ENCODE results near the gene NUDT15.
"Not testable (repeated sequence)": the region's sequence is repeated elsewhere in the genome, so short reads cannot be mapped to it uniquely, and the experiment has no call there.

The NUDT15 gene
- 16.1 to 27.5 (median 17.0) reads per million in 4 donors for total RNA-seq

DNA sequence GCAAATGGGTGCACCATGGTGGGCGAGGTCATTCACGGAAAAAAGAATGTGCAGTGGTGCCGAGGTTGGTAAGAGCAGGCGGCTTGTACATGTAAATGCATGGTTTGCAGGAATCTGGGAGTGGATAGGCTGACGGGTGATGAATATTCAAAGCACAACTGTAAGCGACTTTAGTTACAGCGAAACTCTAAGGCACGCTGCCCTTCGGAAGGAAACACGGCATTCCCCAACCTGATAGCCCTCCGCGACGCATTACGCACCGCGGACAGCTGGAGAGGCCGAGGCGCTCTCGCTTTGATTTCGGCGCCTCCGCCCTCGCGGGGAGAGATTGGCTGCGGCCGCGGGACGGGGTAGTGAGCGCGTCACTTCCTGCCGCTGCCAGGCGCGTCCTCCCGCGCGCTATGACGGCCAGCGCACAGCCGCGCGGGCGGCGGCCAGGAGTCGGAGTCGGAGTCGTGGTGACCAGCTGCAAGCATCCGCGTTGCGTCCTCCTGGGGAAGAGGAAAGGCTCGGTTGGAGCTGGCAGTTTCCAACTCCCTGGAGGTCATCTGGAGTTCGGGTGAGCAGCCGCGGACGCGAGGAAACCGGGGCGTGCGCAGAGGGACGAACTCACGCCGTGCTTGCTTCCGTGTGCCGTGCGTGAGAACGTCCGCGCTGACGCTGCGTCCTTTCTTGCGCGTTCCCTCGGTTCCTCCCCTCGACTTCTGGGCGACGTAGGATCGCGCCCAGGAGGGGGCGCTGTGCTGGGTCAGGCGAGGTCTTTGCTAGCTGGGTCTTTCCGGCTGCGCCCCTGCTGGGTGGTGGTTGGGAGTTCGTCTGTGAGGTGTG lies at the start of gene NUDT15:
NUDT15 (plus strand) TSS at position 381 of the 828 bp plus-strand sequence; CDS start at position 402, 21 bp downstream.
- DNase-seq: peak; percentile 91 to 98 (median 94)

DNA sequence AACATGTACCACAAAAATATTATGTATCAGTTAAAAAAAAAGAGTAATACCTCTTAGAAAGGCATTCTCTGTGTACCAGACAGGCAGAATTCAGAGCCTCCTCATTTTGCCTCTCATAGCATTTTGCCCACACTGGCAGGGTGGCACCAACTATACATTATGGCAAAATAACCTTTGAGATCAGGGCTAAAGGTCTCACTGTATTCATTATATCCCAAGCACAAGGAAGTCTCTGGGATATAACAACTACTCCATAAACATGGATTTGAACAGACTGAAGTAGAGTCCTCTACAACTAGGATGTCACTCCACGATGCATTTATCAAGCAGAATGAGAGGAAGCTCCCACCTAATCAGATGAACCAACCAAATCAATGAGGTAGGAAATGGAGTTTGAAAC lies 47.1 kb upstream of the NUDT15 start:
- DNase-seq: no peak

DNA sequence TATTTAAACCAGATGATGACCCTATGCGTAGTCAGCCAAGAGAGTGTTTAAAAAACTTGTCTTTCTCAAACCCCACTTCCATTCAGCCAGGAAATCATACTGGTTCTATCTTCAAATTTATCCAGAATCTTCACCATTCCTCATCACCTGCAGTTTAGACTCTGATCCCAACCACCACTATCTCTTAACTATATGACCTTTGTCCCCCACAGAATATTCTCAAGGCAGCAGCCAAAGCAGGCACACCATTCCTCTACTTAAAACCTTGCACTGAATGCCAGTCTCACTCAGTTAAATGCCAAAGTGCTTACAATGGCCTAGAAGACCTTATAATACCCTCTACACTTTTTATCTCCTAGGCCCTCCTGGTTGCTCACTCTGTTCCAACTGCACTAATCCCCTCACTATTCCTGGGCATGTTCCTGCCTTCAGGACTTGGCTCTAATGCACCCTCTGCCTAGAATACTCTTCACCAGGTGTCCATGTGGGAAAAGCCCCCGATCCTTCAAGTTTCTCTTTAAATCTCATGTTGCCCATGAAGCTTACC lies 46.5 kb upstream of the NUDT15 start:
- no peak for DNase-seq

DNA sequence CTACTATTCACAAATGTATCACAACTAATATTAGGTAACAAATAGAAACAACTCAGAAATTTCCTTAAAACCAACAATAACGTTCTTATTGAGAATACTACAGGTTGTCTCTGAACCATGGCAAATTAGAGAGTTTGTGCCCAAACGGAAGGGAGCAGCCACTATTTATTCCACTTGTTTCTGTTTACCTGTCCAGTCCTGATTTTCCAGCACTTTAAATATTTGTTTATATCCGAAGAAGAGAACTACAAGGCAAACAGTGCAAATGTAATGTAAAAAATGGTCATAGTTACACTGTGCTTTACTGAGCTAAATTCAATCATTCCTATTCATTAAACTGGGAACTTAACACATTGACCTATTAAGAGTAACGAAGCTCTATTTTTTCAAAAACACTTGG lies 45.7 kb upstream of the NUDT15 start:
- DNase-seq: no peak

DNA sequence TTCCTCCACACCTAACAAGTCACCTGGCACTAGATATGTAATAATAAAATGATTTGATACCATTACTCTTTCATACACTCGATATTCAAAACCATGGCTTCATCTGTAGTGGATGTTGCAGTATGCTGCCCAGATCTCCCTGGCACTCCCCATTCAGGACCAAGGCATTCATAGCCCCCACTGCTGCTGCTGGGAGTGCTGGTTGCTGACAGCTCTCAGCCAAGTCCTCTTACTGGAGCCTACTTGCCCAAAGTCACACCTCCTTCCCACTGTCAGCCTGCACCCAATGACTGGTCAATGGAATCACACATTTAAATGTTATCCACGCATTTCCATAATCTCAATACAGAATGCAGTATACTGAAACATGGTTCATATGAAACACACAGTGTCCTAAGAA lies 40.1 kb upstream of the NUDT15 start:
- no peak for DNase-seq

DNA sequence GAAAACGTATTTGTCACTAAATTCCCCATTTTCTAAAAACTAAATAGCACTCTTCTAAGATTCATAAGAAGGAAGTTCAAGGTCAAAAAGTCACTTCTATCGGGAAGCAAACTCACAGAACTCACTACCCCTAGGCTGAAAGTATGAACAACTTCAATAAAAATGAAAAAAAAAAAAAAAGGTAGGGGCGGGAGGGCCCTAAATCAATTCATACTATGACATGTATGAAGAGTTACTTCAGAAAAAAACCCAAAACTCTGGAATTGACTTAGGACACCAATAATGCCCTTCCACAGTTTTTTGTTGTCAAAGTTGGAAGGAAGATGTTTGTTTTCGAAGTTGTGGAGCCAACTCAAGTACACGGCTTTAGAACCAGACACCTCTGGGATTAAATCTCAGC lies 37.6 kb upstream of the NUDT15 start:
- DNase-seq: no peak

DNA sequence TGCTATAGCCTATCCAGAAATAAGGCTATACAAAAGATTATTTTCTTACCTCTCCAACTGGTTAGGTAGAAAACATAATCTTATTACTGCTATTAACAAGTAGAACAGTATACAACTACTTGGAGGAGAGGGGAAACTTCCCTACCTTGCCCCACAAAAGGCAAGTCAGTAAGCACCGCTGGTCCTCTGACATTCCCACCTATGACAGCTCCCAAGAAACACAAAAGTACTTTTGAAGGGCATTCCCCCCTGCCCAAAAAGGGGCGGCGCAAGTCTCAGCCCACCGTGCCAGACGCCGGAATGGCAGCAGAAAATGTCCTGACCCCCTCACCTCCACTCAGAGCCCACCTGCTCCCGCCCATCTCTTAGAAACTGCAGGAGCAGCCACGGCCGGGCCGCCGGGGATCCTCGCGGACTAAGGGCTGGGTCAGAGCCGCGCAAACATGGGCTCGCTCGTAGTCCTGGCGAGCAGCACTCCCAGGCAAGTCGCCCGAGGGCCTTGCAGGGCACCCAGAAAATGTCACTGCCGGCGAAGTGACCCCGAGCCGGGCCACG lies 36.9 kb upstream of the NUDT15 start:
- peak in 2 of 5 donors; percentile 12 to 13 for DNase-seq

DNA sequence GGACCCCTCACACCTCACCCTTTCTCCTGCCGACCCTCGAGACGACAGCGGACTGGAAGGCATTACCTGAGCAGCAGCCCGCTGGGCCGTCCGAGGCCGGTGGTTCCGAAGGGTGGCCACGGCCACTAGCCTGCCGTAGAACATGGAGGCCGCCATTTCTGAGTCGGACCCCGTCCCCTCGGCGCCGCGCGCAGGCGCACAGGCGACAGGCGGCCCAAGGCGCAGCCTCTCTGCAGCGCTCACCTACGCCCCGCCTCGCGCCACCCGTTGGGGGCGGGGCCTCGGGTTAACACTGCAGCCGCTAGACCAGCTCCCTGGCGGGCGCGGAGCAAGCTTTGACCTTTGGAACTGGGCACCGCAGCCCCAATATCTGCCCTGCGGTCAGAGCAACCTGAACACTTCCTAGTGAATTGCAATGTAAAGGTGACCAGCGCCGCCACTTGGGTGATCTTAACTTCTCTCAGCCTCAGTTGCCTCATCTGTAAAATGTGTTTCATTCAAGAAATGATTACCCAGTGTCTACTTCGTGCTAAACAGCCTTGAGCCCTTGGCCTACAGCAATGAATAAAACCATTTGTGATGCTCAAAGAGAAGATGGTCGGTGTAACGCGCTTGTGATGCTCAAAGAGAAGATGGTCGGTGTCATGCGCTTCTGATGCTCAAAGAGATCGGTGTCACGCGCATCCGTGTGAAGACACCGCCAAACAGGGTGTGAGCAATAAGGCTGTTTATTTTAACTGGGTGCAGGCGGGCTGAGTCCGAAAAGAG lies 36.2 kb upstream of the NUDT15 start, which contains the start of gene SUCLA2:
SUCLA2 (minus strand) TSS at position 160 of the 768 bp plus-strand sequence; CDS start at position 156, 4 bp downstream.
- peak; percentile 68 to 93 (median 83) for DNase-seq

DNA sequence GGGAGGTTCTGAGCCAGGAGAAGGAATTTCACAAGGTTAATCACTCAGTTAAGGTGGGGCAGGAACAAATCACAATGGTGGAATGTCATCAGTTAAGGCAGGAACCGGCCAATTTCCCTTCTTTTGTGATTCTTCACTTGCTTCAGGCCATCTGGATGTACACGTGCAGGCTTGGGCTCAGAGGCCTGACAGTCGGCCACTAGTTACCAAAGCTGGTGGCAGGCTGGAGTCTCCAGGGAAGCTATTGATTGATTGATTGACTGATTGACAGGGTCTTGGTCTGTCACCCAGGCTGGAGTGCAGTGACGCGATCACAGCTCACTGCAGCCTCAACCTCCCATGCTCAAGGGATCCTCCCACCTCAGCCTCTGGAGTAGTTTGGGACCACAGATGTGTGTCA lies 35.5 kb upstream of the NUDT15 start:
- DNase-seq: not testable (repeated sequence)

DNA sequence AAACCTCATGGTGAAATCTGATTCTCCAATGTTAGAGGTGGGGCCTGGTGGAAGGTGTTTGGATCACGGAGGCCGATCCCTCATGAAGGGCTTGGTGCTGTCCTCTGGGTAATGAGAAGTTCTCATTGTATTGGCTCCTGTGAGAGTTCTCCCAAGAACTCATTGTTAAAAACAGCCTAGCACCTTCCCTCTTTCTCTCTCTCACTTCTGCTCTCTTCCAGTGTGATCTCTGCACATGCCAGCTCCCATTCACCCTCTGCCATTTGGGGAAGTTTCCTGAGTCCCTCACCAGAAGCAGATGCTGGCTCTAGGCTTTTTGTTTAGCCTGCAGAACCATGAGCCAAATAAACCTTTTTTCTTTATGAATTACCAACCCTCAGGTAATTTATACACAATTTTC lies 33.3 kb upstream of the NUDT15 start:
- DNase-seq: no peak

DNA sequence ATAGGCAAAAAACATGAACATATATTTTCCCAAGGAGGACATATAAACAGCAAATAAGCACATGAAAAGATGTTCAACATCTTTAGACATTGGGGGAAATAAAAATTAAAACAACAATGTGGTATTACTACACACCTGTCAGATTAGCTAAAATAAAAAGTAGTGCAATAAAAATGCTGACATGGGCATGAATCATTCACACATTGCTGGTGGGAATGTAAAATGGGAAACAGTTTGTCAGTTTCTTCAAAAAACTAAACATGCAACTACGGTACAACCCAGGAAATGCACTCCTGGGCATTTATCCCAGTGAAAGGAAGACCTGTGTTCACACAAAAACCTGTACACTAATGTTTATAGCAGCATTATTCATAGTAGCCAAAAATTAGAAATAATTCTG lies 31.1 kb upstream of the NUDT15 start:
- no peak for DNase-seq

DNA sequence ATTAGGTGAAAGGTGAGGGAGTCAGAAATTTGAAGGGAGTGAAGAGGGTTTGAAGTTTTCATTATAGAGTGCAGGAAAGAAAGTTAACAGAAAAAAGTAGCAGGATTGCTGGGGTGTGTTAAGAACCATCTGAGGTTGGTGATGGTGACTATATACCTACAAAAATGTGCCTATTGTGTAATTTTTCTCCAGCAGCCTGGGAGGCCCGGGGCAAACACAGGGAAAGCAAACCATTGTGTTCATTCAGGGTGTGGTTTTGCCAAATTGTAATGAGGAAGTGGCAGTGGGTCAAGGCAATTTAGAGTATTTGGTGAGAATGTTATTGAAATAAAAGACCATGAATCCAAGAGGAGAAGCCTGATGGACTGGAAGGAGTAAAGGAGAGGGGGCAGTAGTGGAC lies 28.2 kb upstream of the NUDT15 start:
- no peak for DNase-seq

DNA sequence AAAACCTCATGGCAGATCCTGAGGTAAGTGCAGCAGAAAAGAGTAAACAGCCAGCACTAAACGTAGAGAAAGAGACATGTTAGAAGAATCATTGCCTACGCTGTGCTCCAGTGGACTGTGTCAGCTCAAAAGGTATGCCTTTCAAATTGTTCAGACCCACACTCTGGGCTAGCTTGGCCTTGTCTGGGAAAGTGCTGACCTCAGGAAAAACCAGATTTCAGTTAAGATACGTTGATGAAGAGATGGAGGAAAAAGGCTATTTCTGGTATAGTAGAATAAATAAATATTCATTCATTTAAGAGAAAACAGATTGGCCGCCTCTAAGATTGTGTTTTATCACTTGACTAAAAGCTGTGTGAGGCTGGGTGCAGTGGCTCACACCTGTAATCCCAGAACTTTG lies 26.8 kb upstream of the NUDT15 start:
- DNase-seq: no peak

DNA sequence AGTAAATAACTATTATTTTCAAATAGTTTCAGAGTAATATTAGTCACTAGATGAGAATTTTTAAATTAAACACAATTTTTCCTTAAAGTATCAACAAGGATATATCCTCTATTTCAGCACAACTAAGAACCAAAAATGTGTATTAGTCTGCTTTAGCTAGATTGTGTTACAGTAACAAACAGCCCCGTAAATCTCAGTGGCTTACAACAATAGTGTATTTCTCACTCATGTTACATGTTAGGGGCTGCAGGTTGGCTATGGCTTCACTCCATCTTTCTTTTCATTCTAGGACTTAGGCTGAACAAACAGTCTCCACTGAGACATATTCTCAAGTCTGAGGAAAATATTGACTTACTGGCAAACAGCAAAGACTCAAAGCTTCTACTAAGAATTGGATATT lies 24.9 kb upstream of the NUDT15 start:
- no peak for DNase-seq

DNA sequence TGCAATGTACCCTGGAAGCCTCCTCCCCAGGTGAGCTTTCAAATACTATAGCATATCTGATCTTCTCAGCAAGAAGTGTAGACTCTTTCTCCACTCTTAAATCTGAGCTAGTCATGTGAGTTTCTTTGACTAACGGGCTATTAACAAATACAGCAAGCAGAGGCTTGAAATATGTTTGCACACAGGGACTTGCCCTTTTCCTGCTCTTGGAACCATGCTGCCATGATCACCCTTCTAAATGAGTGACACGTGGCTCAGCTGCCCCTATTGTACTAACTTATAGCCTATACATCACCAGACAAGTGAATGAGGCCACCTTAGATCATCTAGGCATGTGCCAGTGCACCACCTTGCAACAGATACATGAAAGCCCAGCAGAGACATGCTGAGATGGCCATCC lies 23.2 kb upstream of the NUDT15 start:
- no peak for DNase-seq

DNA sequence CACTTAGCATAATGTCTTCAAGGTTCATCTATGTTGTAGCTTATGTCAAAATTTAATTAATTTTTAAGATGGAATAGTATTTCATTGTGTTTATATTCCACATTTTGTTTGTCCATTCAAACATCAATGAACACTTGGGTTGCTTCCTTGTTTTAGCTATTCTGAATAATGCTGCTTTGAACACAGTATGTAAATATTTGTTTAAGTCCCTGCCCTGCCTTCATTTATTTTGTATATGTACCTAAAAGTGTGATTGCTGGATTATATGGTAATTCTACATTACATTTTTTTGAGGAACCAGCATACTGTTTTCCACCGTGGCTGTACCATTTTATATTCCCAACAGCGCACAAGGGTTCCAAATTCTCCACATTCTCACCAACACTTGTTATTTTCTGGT lies 18.9 kb upstream of the NUDT15 start:
- DNase-seq: no peak

DNA sequence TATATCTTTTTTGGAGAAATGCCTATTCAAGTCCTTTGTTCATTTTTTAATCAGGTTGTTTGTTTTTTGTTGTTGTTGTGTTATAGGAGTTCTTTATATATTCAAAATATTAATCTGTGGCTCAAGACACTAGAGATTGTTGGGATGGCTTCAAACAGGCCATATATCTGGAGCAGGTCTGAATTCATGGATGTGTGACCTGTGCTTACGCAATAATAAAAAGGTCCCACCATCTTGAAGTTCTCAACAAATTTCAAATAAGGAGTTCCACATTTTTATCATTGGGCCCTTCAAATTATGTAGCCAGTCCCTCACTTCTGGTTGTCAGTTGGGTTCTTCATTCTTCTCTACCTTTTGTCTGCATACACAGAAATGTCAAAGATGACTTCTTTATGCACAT lies 17.7 kb upstream of the NUDT15 start:
- no peak for DNase-seq

DNA sequence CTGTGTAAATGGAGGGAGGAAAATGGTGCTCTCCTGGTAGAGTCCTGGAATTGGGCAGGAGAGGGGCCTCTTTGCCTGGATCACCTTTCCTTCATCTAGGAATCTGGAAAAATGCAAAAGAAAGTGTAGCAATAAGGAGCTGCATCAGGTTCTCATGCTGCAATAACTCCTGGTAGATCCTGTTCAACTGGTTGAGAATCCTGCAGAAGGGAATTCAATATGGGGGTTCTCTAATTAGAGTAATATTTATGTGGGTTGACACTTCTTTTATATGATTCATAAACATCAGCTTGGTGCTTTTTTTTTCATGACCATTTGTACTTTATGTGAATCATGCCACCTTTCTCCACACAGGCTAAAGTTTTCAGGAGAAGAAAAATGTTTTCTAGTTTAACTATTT lies 9.5 kb upstream of the NUDT15 start:
- DNase-seq: no peak

DNA sequence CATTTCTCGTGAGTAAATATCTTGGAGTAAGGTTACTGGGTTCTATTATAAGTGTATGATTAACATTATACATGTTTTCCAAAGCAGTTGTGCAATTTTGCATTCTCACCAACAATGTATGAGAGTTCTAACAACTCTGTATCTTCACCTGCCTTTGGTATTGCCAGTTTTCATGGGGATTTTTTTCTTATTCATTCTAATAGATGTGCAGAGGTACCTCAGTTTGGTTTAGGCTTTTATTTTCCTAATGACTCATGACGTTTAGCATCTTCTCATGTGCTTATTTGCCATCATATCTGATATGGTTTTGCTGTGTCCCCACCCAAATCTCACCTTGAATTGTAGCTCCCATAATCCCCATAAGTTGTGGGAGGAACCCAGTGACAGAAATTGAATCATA lies 7.7 kb upstream of the NUDT15 start:
- DNase-seq: no peak

DNA sequence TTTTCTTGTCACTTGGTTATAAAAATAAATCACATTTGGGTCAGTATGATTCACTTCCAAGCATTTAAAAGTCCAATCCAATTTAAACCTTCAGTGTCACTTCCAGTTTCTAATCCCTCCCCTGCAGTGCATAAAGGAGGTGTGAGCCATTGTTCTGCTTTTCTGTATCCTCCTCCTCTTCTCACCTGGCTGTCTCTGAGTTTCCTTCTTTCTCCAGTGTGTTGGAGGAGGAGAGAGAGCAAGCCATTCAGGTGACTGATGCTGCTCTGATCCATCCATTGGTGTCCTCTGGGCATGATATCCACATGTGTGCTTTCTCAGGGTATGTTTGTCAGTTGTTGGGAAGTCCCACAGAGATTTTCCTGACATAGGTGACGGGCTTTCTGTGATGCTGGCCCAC lies 1.2 kb downstream of the NUDT15 start:
- peak in 1 of 5 donors; percentile 18 for DNase-seq

DNA sequence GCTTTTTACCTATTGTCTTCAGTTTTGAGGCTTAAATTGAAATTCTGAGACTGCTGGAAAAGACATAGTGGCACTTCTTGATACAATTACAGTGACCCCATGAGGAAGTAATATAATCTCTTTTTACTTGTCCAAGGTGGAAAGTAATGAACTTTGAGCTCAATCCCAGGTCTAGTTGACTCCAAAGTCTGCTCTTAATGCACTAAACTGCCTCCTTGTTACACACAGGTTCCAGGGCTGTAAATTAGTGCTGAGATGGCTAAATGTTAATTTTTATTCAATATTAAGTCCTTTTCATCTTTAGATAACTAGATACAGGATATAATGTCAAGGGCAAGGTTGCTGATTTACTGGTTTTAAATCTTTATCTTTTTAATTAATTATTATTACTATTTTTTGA lies 2.5 kb downstream of the NUDT15 start:
- no peak for DNase-seq

DNA sequence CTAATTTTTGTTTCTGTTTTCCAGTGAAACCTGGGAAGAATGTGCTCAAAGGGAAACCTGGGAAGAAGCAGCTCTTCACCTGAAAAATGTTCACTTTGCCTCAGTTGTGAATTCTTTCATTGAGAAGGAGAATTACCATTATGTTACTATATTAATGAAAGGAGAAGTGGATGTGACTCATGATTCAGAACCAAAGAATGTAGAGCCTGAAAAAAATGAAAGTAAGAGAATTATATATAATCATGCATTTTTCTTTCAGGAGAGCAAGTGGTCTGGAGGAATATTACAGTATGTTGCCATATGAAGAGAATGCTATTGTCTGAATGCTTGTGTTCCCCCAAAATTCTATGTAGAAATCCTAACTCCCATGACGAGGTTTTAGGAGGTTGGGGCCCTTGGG lies 3.4 kb downstream of the NUDT15 start:
- DNase-seq: no peak

DNA sequence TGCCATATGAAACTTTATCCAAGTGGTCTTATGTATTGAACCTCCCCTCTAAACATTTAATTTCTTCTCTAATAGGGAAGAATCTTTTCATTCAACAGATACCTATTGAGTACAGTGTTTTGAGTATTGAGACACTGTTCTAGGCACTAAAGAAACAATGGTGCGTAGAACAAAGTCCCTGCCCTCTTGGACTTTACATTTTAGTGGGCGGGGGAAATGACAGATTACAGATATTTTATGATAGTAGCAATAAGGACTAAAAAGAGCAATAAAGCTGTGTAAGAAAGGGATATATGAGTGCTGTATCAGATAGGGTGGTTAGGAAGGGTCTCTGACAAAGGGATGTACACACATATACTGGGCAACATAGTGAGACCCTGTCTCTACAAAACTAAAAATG lies 5.4 kb downstream of the NUDT15 start:
- DNase-seq: no peak
